ENCODE measurements around the gene RTN4R.

Gene RTN4R

GRCh38 chr22:20192972-20193760 is 75.0 kb downstream of the RTN4R start:
- CTCF ChIA-PET = interaction anchor here (0.6 to 1.9 kb wide), 5 partner anchors 12 to 229 kb away, joined by 3 to 7 read pairs (median 4); no protein-coding TSS in a partner anchor
- H3K36me3 ChIP-seq (ENCODE audit: control insufficient read depth in 2 of 2, insufficient read depth in 1 of 2, low read length in 2 of 2) = no peaks in the 10 kb centered on the region
- H3K9me3 ChIP-seq (ENCODE audit: control insufficient read depth, insufficient read depth, low read depth, low read length) = no peaks in the 10 kb centered on the region
- TF ChIP-seq ZNF121 (tag by site-specific recombination; IDR thresholded peaks at IDR 0.05) (0 out of 2 replicates have a peak, but pooled peaks have one; percentile 36), ZNF837 (tag by site-specific recombination; IDR thresholded peaks at IDR 0.05) (no peak)
- TF ChIP-seq, protein P1, sequence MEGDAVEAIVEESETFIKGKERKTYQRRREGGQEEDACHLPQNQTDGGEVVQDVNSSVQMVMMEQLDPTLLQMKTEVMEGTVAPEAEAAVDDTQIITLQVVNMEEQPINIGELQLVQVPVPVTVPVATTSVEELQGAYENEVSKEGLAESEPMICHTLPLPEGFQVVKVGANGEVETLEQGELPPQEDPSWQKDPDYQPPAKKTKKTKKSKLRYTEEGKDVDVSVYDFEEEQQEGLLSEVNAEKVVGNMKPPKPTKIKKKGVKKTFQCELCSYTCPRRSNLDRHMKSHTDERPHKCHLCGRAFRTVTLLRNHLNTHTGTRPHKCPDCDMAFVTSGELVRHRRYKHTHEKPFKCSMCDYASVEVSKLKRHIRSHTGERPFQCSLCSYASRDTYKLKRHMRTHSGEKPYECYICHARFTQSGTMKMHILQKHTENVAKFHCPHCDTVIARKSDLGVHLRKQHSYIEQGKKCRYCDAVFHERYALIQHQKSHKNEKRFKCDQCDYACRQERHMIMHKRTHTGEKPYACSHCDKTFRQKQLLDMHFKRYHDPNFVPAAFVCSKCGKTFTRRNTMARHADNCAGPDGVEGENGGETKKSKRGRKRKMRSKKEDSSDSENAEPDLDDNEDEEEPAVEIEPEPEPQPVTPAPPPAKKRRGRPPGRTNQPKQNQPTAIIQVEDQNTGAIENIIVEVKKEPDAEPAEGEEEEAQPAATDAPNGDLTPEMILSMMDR (tag by site-specific recombination; IDR thresholded peaks at IDR 0.05) = 0 out of 2 replicates have a peak, but pooled peaks have one; percentile 18
- POLR2A ChIA-PET = no interaction called here
- H3K4me3 ChIP-seq (ENCODE audit: low read depth, low read length) = no peak overlapping the region
- peaks cover 1% of the 10 kb centered on the region; the same call in 1 of the 2 replicates for H3K4me1 ChIP-seq (ENCODE audit: control insufficient read depth, insufficient read depth, low read length)
- H3K27ac ChIP-seq (ENCODE audit: extremely low read depth, low read depth, low read length) = no peak overlapping the region

DNA sequence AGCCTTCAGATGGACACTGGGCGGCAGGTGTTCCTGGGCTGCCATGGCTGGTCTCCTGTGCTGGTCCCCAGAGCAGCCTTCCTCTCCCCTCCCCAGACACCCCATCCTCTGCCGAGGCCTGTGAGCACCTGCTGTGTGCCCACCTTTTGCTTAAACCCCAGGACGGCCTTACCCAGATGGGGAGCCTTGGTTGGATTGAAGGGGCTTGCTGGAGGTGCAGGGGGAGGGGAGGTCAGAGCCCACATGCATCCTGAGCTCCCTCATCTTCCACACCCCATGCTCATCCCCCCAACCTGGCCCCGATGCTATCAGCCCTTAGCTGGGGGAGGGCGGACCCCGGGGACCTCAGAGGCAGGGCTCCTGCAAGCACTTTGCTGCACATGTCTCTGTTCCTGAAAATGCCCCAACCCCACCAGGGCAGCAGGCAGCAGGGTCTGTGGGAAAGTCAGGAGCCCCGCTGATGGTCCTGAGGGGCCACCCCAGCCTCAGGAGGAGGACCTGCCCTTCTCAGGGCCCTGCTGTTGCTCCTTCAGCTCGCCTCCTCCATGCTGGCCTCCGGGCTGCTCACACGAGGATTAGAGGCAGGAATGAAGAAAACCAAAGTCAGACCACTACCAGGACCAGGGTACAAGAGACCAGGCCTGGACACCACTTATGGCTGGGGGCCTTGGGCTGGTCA is 75.7 kb downstream of the RTN4R start:
- POLR2A ChIA-PET = no interaction called here

DNA sequence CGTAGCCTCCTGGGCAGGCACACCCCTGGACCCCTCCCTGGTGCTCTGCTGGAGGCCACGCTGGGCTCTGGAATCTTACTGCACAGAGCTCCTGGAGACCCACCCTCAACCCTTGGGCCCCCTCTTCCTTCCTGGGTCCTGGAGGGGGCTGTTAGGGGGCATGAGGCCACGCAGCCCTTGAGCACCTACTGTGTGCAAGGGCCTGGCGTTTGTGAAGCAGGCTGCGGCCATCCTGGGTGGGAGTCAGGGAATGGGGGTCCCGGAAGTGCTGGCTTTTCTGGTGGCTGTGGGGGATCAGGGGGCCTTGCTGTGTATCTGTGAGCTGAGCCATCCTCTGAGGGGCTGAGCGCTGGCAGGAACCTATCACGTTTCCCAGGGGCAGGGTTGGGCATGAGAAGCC is 76.3 kb downstream of the RTN4R start:
- TF ChIP-seq ZNF48 (tag by site-specific recombination; IDR thresholded peaks at IDR 0.05) = no peak
- no peak for TF ChIP-seq ZNF837 (tag by site-specific recombination; IDR thresholded peaks at IDR 0.05)
- TF ChIP-seq GLIS2 (tag by site-specific recombination; IDR thresholded peaks at IDR 0.05) = 0 out of 2 replicates have a peak, but pooled peaks have one; percentile 28
- Histone ChIP-seq H3K27ac (ENCODE audit: extremely low read depth, low read depth, low read length) (no peak overlapping the region), H3K9me3 (ENCODE audit: control insufficient read depth, insufficient read depth, low read depth, low read length) (no peaks in the 10 kb centered on the region), H3K4me3 (ENCODE audit: low read depth, low read length) (no peak overlapping the region), H3K4me1 (ENCODE audit: control insufficient read depth, insufficient read depth, low read length) (no peaks in the 10 kb centered on the region), H3K36me3 (ENCODE audit: control insufficient read depth in 2 of 2, insufficient read depth in 1 of 2, low read length in 2 of 2) (no peaks in the 10 kb centered on the region)
- ChIA-PET CTCF (no interaction called here), POLR2A (interaction anchor here (0.6 kb wide), 1 partner anchor 65 kb away, joined by 3 read pairs; no protein-coding TSS in a partner anchor)

More for the DNA sequence above, 75.7 kb downstream of the RTN4R start:
- Histone ChIP-seq H3K4me1 (ENCODE audit: control insufficient read depth, insufficient read depth, low read length) (no peaks in the 10 kb centered on the region), H3K9me3 (ENCODE audit: control insufficient read depth, insufficient read depth, low read depth, low read length) (no peaks in the 10 kb centered on the region), H3K36me3 (ENCODE audit: control insufficient read depth in 2 of 2, insufficient read depth in 1 of 2, low read length in 2 of 2) (no peaks in the 10 kb centered on the region), H3K4me3 (ENCODE audit: low read depth, low read length) (no peak overlapping the region), H3K27ac (ENCODE audit: extremely low read depth, low read depth, low read length) (no peak overlapping the region)
- TF ChIP-seq ZNF785 (tag by site-specific recombination; IDR thresholded peaks at IDR 0.05) = no peak
- no peak for TF ChIP-seq ZBTB48 (tag by site-specific recombination; IDR thresholded peaks at IDR 0.05)
- TF ChIP-seq ZBTB7A (tag by site-specific recombination; IDR thresholded peaks at IDR 0.05; ENCODE audit: low read depth) = no peak
- no peak for TF ChIP-seq ZNF624 (tag by site-specific recombination; IDR thresholded peaks at IDR 0.05)
- TF ChIP-seq ZIC2 (tag by site-specific recombination; IDR thresholded peaks at IDR 0.05) = no peak
- no peak for TF ChIP-seq ZNF19 (tag by site-specific recombination; IDR thresholded peaks at IDR 0.05; ENCODE audit: low read depth)
- TF ChIP-seq SALL2 (tag by site-specific recombination; IDR thresholded peaks at IDR 0.05; ENCODE audit: borderline replicate concordance) = no peak
- no peak for TF ChIP-seq PRDM6 (tag by site-specific recombination; IDR thresholded peaks at IDR 0.05)
- no peak for TF ChIP-seq TCF7L2 (IDR thresholded peaks at IDR 0.05; ENCODE audit: borderline replicate concordance, low read depth, low read length)
- TF ChIP-seq, protein P2, sequence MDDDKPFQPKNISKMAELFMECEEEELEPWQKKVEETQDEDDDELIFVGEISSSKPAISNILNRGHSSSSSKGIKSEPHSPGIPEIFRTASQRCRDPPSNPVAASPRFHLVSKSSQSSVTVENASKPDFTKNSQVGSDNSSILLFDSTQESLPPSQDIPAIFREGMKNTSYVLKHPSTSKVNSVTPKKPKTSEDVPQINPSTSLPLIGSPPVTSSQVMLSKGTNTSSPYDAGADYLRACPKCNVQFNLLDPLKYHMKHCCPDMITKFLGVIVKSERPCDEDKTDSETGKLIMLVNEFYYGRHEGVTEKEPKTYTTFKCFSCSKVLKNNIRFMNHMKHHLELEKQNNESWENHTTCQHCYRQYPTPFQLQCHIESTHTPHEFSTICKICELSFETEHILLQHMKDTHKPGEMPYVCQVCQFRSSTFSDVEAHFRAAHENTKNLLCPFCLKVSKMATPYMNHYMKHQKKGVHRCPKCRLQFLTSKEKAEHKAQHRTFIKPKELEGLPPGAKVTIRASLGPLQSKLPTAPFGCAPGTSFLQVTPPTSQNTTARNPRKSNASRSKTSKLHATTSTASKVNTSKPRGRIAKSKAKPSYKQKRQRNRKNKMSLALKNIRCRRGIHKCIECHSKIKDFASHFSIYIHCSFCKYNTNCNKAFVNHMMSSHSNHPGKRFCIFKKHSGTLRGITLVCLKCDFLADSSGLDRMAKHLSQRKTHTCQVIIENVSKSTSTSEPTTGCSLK (tag by site-specific recombination; IDR thresholded peaks at IDR 0.05) = no peak
- CTCF ChIA-PET = interaction anchor here (0.6 to 1.9 kb wide), 4 partner anchors 11 to 46 kb away, joined by 4 to 7 read pairs (median 5); no protein-coding TSS in a partner anchor

Measured in HEK293 (cell line).